HG03280 (cell line): ENCODE data around the gene ACOT2.
"Not testable (repeated sequence)": the region's sequence is repeated elsewhere in the genome, so short reads cannot be mapped to it uniquely, and the experiment has no call there.

Experiments used
- ATAC-seq: cut with Tn5 transposase; IDR thresholded peaks from one replicate; pipeline ENCODE4 v1.9.1; 2021; ENCODE audit warnings: mild to moderate bottlenecking, moderate library complexity; ENCODE audit not compliant: unreplicated experiment

The ACOT2 gene, protein sequence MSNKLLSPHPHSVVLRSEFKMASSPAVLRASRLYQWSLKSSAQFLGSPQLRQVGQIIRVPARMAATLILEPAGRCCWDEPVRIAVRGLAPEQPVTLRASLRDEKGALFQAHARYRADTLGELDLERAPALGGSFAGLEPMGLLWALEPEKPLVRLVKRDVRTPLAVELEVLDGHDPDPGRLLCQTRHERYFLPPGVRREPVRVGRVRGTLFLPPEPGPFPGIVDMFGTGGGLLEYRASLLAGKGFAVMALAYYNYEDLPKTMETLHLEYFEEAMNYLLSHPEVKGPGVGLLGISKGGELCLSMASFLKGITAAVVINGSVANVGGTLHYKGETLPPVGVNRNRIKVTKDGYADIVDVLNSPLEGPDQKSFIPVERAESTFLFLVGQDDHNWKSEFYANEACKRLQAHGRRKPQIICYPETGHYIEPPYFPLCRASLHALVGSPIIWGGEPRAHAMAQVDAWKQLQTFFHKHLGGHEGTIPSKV

DNA sequence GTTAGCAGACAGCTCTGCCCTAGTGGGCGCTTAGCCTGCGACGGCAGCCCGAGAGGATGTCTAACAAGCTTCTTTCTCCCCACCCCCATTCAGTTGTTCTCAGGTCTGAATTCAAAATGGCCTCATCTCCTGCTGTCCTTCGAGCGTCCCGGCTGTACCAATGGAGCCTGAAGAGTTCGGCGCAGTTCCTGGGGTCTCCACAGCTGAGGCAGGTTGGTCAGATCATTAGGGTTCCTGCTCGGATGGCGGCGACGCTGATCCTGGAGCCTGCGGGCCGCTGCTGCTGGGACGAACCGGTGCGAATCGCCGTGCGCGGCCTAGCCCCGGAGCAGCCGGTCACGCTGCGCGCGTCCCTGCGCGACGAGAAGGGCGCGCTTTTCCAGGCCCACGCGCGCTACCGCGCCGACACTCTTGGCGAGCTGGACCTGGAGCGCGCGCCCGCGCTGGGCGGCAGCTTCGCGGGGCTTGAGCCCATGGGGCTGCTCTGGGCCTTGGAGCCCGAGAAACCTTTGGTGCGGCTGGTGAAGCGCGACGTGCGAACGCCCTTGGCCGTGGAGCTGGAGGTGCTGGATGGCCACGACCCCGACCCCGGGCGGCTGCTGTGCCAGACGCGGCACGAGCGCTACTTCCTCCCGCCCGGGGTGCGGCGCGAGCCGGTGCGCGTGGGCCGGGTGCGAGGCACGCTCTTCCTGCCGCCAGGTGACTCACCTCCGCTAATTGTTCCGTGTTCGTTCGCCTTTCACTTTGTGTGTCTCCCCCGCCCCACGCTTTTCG lies at the start of gene ACOT2:
Gene ACOT2, plus strand, starts transcription at position 29 of the 774 bp plus-strand sequence. Its CDS starts 28 bp downstream, at position 57.
- ATAC-seq, result peak; percentile 61

DNA sequence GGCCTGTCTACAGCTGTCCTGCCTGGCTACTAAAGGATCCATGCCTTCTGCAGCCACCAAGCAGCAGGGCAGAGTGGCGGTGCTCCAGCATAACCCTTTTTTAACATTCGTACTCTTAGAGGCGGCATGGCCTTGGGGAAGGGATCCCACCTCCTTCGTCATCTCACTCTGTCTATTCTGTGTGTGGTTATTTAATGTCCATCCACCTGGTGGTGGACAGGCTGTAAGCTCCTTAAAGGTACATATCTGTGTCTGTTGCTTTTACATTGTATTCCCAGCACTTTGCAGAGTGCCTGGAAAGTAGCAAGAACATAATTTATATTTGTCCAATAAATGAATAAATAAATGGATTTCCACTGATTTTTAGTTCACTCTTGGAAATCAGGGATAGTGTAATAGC lies 47.8 kb upstream of the ACOT2 start:
- ATAC-seq, result no peak

DNA sequence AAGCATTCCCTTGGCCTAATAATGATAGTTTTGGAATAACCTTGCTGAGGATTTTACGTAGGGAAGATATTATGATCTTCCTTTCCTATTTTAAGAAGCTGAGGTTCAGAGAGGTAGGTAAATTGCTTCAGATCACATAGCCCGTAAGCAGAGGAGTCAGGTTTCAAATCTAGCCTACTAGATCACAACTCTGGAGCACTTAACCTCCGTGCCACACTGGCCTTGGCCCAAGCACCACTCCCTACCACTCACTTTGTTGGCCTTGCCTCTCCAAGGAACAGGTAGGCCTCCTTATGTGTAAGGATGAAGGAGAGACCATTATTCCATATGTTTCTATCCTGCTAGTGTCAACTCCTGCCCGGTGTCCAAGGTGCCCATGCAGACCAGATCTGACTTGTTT lies 44.5 kb upstream of the ACOT2 start:
- ATAC-seq, result no peak

DNA sequence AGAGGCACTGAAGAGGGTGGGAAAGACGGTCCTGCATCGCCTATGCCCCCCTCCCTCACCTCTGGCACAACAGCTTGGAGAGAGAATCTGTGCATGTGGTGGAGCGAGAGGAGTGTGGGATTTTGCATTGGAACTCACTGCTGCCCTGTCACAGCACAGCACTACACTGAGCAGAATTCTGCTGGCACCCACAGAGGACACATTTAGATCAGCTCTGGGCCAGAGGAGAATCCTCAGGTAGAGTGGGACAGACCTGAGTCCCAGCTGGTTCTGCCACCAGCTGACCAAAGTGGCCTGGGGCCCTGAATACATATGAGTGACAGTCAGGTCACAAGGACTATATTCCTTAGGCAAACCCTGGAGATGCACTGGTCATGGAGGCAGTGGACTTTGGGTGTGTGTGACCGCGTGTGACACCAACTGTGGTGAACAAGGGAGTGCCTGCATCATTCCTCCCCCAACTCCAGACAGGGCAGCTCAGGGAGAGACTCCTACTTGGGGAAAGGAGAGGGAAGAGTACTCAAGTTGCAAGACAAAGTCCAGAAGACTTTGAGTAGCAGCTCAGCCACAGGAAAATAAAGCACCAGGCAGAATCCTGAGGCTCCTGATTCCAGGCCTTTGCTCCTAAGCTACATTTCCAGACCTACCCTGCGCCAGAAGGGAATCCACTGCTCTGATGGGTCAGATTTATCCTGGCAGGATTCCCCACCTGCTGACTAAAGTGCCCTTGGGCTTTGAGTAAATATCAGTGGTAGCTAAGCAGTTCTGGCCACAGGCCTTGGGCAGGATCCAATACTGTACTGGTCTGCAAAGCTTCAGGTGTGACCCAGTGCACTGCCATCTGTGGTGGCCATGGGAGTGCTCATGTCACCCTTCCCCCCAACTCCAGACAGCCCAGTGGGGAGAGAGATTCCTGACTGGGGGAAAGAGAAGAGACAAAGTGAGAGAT lies 42.7 kb upstream of the ACOT2 start:
- no peak for ATAC-seq

DNA sequence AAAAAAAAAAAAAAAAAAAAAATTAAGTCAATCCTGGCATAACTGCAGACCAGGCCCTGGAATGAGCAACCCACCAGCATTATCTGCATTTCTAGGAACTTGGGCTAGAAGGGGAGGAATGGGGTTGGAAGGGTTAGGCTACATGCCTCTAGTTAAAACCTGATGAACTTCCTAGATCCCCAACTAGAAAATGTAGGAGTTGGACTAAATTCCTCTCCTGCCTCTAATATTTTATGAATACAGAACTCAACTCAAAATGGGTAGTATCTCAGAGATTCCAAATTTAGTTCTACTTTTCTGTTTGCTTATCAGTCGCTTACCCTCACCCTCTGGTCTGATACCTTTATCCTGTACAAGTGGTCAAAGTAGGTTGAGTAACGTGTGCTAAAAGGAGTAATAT lies 39.7 kb upstream of the ACOT2 start:
- ATAC-seq, result not testable (repeated sequence)

DNA sequence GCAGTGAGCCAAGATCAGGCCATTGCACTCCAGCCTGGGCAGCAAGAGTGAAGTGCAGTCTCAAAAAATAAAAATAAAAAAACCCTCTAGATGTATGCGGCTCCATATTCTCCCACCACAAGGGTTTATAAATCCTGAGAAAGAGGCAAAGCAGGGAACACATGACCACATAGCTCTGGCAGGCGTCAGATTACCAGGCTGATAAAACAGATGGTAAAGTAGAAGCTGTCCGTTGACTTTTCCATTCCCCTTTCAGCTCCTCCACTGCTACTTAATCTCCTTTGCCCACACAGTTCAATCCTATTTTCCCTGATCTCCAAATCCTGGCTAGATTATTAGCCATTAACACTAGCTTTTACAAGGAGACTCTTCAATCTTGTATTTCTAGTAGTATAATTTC lies 37.0 kb upstream of the ACOT2 start:
- ATAC-seq, result not testable (repeated sequence)

DNA sequence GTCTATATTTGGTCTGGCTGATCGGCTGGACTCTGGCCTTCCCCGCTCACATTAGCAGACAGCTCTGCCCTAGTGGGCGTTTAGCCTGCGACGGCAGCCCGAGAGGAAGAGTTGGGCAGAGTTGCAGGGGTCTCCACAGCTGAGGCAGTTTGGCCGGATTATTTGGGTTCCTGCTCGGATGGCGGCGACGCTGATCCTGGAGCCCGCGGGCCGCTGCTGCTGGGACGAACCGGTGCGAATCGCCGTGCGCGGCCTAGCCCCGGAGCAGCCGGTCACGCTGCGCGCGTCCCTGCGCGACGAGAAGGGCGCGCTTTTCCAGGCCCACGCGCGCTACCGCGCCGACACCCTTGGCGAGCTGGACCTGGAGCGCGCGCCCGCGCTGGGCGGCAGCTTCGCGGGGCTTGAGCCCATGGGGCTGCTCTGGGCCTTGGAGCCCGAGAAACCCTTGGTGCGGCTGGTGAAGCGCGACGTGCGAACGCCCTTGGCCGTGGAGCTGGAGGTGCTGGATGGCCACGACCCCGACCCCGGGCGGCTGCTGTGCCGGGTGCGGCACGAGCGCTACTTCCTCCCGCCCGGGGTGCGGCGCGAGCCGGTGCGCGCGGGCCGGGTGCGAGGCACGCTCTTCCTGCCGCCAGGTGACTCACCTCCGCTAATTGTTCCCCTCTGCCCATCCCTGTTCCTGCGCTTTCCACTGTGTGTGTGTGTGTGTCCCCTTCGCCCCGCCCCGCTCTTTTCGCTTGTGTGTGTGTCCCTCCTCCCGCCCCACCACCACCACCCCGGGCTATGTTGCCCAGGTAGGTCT lies 31.6 kb upstream of the ACOT2 start:
- not testable (repeated sequence) for ATAC-seq

DNA sequence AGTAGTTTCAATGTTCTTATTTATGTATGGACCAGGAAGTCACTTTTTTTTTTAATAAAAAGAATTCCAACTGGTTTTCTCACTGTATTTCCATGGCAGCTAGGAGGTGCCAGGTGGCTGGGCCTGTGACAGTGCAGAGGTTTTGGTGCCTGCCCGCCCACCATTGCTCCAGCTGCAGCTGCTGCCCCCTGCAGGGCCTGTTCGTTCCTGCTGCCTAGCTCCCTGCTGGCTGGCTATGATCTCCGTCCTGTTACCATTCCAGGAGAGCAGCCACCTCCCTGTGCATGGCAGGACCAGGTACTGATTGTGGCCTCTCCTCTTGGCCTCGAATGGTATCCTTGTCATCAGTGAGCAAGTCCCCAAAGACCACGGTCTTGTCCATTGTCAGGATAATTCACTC lies 30.0 kb upstream of the ACOT2 start:
- peak; percentile 85 for ATAC-seq

DNA sequence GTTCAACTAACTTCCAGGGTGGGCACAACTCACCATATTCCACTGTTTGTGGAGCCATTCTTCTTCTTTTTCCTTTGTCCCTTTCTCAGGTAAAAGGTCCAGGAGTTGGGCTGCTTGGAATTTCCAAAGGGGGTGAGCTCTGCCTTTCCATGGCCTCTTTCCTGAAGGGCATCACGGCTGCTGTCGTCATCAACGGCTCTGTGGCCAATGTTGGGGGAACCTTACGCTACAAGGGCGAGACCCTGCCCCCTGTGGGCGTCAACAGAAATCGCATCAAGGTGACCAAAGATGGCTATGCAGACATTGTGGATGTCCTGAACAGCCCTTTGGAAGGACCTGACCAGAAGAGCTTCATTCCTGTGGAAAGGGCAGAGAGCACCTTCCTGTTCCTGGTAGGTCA lies 26.1 kb upstream of the ACOT2 start:
- ATAC-seq, result not testable (repeated sequence)

DNA sequence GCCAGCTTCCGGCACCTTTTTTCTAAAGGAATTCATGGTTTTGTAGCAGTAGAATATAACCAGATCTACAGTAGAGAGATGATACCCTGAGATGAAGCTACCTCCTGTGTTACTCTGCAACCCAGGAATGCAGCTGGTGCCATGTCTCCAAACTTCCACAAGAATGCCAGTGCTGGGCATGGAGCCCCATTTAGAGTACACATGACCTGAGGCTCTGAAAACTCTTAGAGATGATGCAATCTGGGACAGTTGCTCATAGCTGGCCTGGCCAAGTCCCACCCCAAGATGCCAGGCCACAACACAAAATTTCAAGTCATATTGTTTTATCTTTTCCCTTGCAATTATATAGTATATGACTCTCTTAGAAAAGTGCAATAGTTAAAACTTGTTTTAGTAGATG lies 23.7 kb upstream of the ACOT2 start:
- not testable (repeated sequence) for ATAC-seq

DNA sequence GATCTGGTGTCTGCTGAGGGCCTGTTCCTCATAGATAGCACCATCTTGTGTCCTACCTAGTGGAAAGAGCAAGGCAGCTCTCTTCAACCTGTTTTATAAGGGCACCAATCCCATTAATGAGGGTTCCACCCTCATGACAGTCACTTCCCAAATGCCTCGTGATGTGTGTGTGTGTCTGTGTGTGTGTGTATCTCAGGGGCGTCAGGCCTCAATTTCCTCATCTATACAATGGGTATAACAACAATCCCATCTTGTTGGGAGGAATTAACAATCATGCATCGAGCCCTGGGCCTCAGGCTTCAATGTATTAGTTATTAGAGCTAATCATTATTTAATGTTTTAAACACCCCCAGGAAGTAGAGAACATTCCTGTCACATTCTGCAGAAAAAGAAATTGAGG lies 19.9 kb upstream of the ACOT2 start:
- not testable (repeated sequence) for ATAC-seq

DNA sequence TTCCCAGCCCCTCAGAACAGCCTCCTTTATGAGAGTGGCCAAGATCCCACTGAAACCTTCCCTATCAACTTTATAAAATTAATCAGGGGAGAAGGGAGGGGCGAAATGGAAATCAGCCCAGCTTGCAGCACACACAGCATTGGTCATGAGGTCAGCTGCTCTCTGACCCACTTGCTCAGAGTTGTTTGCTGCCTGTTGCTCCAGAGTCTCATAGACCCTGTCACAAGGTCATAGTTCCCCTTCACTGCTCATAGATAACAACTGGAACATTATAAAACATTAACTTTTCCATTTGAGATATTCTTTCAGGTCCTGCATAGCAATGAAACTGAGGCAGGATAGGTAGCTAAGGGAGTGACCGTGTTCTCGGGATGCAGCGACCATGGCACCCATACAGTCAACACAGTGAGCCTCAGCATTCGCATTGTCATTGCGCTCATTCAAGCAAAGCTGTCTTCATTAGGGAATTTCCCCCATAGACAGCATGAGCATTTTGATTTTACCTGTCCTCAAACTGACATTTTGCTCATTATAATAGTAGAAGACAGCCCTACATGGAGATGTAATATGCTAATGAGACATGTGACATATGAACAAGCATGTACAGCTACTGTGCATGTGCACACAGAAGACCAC lies 19.0 kb upstream of the ACOT2 start:
- ATAC-seq, result not testable (repeated sequence)

DNA sequence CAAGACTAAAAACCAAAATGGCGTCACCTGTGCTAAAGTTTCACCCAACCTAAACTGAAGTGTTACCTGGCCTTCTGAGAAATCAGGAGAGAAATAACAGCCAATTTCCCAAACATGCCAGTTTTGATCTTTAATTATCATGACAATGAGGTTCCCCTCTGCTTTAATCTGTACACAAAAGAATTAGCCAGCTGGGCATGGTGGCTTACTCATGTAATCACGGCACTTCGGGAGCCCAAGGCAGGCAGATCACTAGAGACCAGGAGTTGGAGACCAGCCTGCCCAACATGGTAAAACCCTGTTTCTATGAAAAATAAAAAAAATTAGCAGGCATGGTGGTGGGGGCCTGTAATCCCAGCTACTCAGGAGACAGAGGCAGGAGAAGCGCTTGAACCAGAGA lies 15.2 kb upstream of the ACOT2 start:
- ATAC-seq, result no peak

DNA sequence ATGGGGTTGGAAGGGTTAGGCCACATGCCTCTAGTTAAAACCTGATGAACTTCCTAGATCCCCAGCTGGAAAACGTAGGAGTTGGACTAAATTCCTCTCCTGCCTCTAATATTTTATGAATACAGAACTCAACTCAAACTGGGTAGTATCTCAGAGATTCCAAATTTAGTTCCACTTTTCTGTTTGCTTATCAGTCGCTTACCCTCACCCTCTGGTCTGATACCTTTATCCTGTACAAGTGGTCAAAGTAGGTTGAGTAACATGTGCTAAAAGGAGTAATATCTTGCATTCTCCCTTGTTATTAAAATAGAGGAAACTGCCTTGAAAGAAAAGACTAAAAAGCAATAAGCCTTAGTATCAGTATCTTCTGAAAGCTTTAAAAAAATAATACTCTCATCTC lies 11.8 kb upstream of the ACOT2 start:
- not testable (repeated sequence) for ATAC-seq

DNA sequence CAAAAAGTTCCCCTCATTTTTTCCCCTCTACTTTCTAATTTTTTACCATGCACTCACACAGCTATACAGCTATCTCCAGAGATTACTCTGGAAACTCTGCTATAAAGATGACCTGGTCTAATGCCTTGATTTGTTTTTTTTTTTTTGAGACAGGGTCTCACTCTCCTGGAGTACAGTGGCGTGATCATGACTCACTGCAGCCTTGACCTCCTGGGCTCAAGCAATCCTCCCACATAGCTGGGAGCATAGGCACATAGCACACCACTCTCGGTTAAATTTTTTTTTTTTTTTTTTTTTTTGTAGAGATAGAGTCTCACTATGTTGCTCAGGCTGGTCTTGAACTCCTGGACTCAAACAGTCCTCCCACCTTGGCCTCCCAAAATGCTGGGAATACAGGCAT lies 10.8 kb upstream of the ACOT2 start:
- not testable (repeated sequence) for ATAC-seq

DNA sequence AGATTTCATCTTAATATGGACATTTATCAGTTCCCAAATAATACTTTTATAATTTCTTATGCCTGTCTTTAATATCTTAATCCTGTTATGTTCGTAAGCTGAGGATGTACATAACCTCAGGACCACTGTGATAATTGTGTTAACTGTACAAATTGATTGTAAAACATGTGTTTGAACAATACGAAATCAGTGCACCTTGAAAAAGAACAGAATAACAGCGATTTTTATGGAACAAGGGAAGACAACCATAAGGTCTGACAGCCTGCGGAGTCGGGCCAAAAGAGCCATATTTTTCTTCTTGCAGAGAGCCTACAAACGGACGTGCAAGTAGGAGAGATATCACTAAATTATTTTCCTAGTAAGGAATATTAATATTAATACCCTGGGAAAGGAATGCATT lies 6.8 kb upstream of the ACOT2 start:
- ATAC-seq, result not testable (repeated sequence)

DNA sequence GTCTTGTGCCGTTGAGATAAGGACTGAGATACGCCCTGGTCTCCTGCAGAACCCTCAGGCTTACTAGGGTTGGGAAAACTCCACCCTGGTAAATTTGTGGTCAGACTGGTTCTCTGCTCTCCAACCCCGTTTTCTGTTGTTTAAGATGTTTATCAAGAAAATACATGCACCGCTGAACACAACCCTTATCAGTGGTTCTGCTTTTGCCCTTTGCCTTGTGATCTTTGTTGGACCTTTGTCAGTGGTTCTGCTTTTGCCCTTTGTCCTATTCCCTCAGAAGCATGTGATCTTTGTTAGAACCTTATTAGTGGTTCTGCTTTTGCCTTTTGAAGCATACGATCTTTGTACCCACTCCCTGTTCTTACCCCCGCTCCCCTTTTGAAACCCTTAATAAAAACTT lies 6.3 kb upstream of the ACOT2 start:
- ATAC-seq, result not testable (repeated sequence)

DNA sequence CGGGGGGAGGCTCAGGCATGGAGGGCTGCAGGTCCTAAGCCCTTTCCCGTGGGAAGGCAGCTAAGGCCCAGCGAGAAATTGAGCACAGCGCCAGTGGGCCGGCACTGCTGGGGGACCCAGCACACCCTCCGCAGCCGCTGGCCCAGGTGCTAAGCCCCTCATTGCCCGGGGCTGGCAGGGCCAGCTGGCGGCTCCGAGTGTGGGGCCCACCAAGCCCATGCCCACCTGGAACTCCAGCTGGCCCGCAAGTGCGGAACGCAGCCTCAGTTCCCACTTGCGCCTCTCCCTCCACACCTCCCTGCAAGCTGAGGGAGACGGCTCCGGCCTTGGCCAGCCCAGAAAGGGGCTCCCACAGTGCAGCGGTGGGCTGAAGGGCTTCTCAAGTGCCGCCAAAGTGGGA lies 2.6 kb upstream of the ACOT2 start:
- ATAC-seq, result not testable (repeated sequence)

DNA sequence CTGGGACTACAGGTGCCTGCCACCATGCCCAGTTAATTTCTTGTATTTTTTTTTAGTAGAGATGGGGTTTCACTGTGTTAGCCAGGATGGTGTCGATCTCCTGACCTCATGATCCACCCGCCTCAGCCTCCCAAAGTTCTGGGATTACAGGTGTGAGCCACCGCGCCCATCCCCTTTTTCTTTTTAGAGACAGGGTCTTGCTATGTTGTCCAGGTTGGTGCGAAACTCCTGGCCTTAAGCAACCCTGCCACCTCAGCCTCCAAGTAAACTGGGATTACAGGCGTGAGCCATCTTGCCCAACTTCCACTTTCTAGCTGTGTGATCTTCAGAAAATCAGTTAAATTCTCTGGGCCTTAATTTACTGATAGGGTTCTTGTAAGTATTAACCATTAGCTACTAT lies 2.1 kb upstream of the ACOT2 start:
- ATAC-seq, result not testable (repeated sequence)
